ENCODE data around the gene ZDHHC14. TPM values are rescaled to one million over a fixed set of nuclear protein-coding genes. Genes with fewer than 3 reads are reported as not detected.

ZDHHC14 gene
- total RNA-seq, 1 donor from 2014 or later, result 9.3 TPM

GRCh38 chr6:157608221-157609075 lies 227.5 kb downstream of the ZDHHC14 start:
- DNase-seq, result no peak
- Histone ChIP-seq H3K27me3 (ENCODE audit: low read depth) (no peaks in the 10 kb centered on the region), H3K27ac (no peak overlapping the region), H3K4me1 (no peaks in the 10 kb centered on the region), H3K36me3 (no peaks in the 10 kb centered on the region), H3K9me3 (no peaks in the 10 kb centered on the region), H3K4me3 (no peak overlapping the region)
- ATAC-seq, result no peak
- intact Hi-C loops (cut with DNase I), result no loop called here
- TF ChIP-seq, protein P1, sequence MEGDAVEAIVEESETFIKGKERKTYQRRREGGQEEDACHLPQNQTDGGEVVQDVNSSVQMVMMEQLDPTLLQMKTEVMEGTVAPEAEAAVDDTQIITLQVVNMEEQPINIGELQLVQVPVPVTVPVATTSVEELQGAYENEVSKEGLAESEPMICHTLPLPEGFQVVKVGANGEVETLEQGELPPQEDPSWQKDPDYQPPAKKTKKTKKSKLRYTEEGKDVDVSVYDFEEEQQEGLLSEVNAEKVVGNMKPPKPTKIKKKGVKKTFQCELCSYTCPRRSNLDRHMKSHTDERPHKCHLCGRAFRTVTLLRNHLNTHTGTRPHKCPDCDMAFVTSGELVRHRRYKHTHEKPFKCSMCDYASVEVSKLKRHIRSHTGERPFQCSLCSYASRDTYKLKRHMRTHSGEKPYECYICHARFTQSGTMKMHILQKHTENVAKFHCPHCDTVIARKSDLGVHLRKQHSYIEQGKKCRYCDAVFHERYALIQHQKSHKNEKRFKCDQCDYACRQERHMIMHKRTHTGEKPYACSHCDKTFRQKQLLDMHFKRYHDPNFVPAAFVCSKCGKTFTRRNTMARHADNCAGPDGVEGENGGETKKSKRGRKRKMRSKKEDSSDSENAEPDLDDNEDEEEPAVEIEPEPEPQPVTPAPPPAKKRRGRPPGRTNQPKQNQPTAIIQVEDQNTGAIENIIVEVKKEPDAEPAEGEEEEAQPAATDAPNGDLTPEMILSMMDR (IDR thresholded peaks at IDR 0.05), result no peak

DNA sequence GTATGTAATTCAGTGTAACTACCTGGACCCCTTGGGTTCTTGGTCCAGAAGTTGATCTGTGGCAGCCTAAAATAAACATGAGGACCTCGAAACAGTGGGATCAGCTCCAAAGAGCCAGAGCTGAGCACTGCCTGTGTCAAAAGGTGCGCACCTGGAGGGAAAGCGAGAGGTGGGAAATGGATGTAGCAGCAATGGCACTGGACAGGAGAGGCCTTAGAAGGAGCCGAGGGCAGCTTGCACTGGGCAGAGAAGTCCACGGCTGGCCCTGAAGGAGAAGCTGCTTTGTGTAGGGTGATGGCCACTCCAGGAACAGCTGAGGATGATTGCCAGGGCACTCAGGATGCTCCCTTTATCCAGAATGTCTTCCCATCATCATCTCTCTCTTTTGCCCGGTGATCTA lies 228.1 kb downstream of the ZDHHC14 start:
- H3K27me3 ChIP-seq (ENCODE audit: low read depth), result no peaks in the 10 kb centered on the region
- H3K4me1 ChIP-seq, result no peaks in the 10 kb centered on the region
- no peaks in the 10 kb centered on the region for H3K9me3 ChIP-seq
- ATAC-seq, result no peak
- no peak overlapping the region for H3K4me3 ChIP-seq
- intact Hi-C loops (cut with DNase I), result no loop called here
- DNase-seq, result no peak
- no peak overlapping the region for H3K27ac ChIP-seq
- no peaks in the 10 kb centered on the region for H3K36me3 ChIP-seq
- TF ChIP-seq, protein P1 (IDR thresholded peaks at IDR 0.05), result no peak

DNA sequence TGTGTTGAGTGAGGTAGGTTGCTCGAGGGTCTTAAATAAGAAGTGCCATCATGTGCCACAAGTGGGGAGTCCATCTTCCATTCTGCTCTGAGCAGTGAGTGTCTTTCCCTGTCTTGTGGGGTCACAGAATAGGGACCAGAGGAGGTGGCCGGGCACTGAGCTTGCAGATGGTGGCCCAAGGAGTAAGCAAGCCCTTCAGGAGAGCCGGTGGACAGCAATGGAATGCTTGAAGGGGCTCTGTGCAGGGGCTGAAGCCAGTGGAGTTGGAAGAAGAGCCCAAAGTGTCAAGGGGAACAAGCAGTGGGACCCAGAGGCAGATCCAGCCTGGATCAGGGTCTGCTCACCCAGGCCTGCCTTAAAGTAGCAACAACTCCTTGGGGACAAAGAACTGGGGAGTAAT lies 228.6 kb downstream of the ZDHHC14 start:
- Histone ChIP-seq H3K36me3 (no peaks in the 10 kb centered on the region), H3K4me3 (no peak overlapping the region), H3K27ac (no peak overlapping the region), H3K27me3 (ENCODE audit: low read depth) (no peaks in the 10 kb centered on the region), H3K4me1 (no peaks in the 10 kb centered on the region), H3K9me3 (no peaks in the 10 kb centered on the region)
- intact Hi-C loops (cut with DNase I), result no loop called here
- ATAC-seq (no peak), DNase-seq (no peak)
- TF ChIP-seq, protein P1 (IDR thresholded peaks at IDR 0.05), result no peak

GRCh38 chr6:157610451-157610999 lies 229.5 kb downstream of the ZDHHC14 start:
- no peaks in the 10 kb centered on the region for H3K36me3 ChIP-seq
- TF ChIP-seq, protein P1 (IDR thresholded peaks at IDR 0.05), result no peak
- no peak for DNase-seq
- no peak overlapping the region for H3K4me3 ChIP-seq
- no peak overlapping the region for H3K27ac ChIP-seq
- H3K9me3 ChIP-seq, result no peaks in the 10 kb centered on the region
- no peaks in the 10 kb centered on the region for H3K27me3 ChIP-seq (ENCODE audit: low read depth)
- ATAC-seq, result no peak
- intact Hi-C loops (cut with DNase I), result no loop called here
- no peaks in the 10 kb centered on the region for H3K4me1 ChIP-seq

GRCh38 chr6:157611406-157611805 lies 230.4 kb downstream of the ZDHHC14 start:
- TF ChIP-seq, protein P1 (IDR thresholded peaks at IDR 0.05), result no peak
- no peak for ATAC-seq

More at GRCh38 chr6:157611406-157611805, 230.4 kb downstream of the ZDHHC14 start:
- intact Hi-C loops (cut with DNase I), result no loop called here
- no peaks in the 10 kb centered on the region for H3K27me3 ChIP-seq (ENCODE audit: low read depth)
- H3K4me1 ChIP-seq, result no peaks in the 10 kb centered on the region
- no peak overlapping the region for H3K27ac ChIP-seq
- DNase-seq, result no peak
- H3K36me3 ChIP-seq, result no peaks in the 10 kb centered on the region
- no peak overlapping the region for H3K4me3 ChIP-seq
- no peaks in the 10 kb centered on the region for H3K9me3 ChIP-seq
